ENCODE results near the gene CFDP1. TPM values are rescaled to one million over a fixed set of nuclear protein-coding genes. Genes with fewer than 3 reads are reported as not detected.

The CFDP1 gene
- total RNA-seq, 2 donors from 2014 or later: 25.2 to 33.6 TPM

GRCh38 chr16:75345711-75346110 is 87.6 kb downstream of the CFDP1 start:
- peaks cover 0 to 17% of the 10 kb centered on the region in 2 donors for H3K4me1 ChIP-seq
- no peak overlapping the region for H3K27ac ChIP-seq
- no peak for TF ChIP-seq CTCF (IDR thresholded peaks at IDR 0.05)
- H3K27me3 ChIP-seq: no peaks in the 10 kb centered on the region
- H3K36me3 ChIP-seq: no peaks in the 10 kb centered on the region
- H3K9me3 ChIP-seq: no peaks in the 10 kb centered on the region
- DNase-seq (ENCODE audit: low spot score): no peak
- no peak overlapping the region for H3K4me3 ChIP-seq

GRCh38 chr16:75343941-75344340 is 89.4 kb downstream of the CFDP1 start:
- Histone ChIP-seq H3K9me3 (no peaks in the 10 kb centered on the region), H3K4me1 (peaks cover 0 to 17% of the 10 kb centered on the region in 2 donors), H3K36me3 (no peaks in the 10 kb centered on the region), H3K27ac (no peak overlapping the region), H3K27me3 (no peaks in the 10 kb centered on the region), H3K4me3 (no peak overlapping the region)
- no peak for TF ChIP-seq CTCF (IDR thresholded peaks at IDR 0.05)
- DNase-seq (ENCODE audit: low spot score): no peak

- Histone ChIP-seq H3K27me3 (no peaks in the 10 kb centered on the region), H3K36me3 (no peaks in the 10 kb centered on the region), H3K27ac (no peak overlapping the region), H3K9me3 (no peaks in the 10 kb centered on the region), H3K4me3 (no peak overlapping the region), H3K4me1 (peaks cover 0 to 17% of the 10 kb centered on the region in 2 donors)
- no peak for TF ChIP-seq CTCF (IDR thresholded peaks at IDR 0.05)
- no peak for DNase-seq (ENCODE audit: low spot score)
Measured at GRCh38 chr16:75343286-75343685, 90.0 kb downstream of the CFDP1 start.

GRCh38 chr16:75342308-75342811 is 90.9 kb downstream of the CFDP1 start:
- no peak for DNase-seq (ENCODE audit: low spot score)
- H3K9me3 ChIP-seq: no peaks in the 10 kb centered on the region
- H3K27me3 ChIP-seq: no peaks in the 10 kb centered on the region
- H3K36me3 ChIP-seq: no peaks in the 10 kb centered on the region
- H3K27ac ChIP-seq: no peak overlapping the region
- H3K4me1 ChIP-seq: peaks cover 0 to 17% of the 10 kb centered on the region in 2 donors
- no peak overlapping the region for H3K4me3 ChIP-seq
- no peak for TF ChIP-seq CTCF (IDR thresholded peaks at IDR 0.05)

- no peak overlapping the region for H3K27ac ChIP-seq
- no peak for DNase-seq (ENCODE audit: low spot score)
- H3K9me3 ChIP-seq: no peaks in the 10 kb centered on the region
- H3K4me1 ChIP-seq: peaks cover 0 to 17% of the 10 kb centered on the region in 2 donors
- no peaks in the 10 kb centered on the region for H3K27me3 ChIP-seq
- H3K36me3 ChIP-seq: no peaks in the 10 kb centered on the region
- H3K4me3 ChIP-seq: no peak overlapping the region
- no peak for TF ChIP-seq CTCF (IDR thresholded peaks at IDR 0.05)
Measured at GRCh38 chr16:75341564-75342307, 91.6 kb downstream of the CFDP1 start.
